ENCODE data around the gene VIL1. TPM values are rescaled to one million over a fixed set of nuclear protein-coding genes. Genes with fewer than 3 reads are reported as not detected.

The VIL1 gene
- total and polyA plus RNA-seq, 8 donors = 10.1 to 27.9 (median 13.3) TPM

DNA sequence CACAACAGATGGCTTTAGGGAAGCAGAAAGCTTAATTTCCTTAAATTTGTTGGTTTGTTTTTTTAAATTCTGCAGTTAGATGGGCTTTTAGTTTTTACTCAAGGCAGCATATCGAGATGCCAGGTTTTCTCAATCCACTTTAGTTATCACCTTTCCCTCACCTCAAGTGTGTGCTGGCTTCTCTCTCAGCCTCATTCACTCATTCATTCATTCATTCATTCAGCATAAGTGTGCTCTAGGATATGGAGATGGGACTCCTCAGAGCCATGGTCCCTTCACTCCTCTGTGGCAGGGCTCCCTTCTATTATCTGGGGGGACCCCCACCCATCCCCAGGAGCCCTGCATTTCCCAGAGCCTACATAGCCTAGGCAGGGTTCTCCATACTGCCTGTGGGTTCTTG is 19.0 kb downstream of the VIL1 start:
- intact Hi-C loops (cut with DNase I) = no loop called here
- H3K27me3 ChIP-seq = no peaks in the 10 kb centered on the region
- no peak for TF ChIP-seq CTCF (IDR thresholded peaks at IDR 0.05)
- WGBS, 2 donors = 84 to 95% methylated on average over 1 of the region's 1 CpG
- no peaks in the 10 kb centered on the region for H3K4me1 ChIP-seq
- no peak for ATAC-seq
- H3K36me3 ChIP-seq = peaks cover 0 to 18% (median 0%) of the 10 kb centered on the region in 3 donors
- H3K4me3 ChIP-seq = no peak overlapping the region
- no peaks in the 10 kb centered on the region for H3K9me3 ChIP-seq
- DNase-seq = no peak
- no peak for FAIRE-seq
- no peak overlapping the region for H3K27ac ChIP-seq

- intact Hi-C loops (cut with DNase I) = no loop called here
- ATAC-seq (no peak), FAIRE-seq (no peak), DNase-seq (no peak)
- no peaks in the 10 kb centered on the region for H3K4me1 ChIP-seq
- H3K27me3 ChIP-seq = no peaks in the 10 kb centered on the region
- peaks cover 0 to 20% (median 0%) of the 10 kb centered on the region in 3 donors for H3K36me3 ChIP-seq
- H3K27ac ChIP-seq = no peak overlapping the region
- no peak for TF ChIP-seq CTCF (IDR thresholded peaks at IDR 0.05)
- WGBS, 2 donors = 80 to 94% methylated on average over 4 of the region's 4 CpGs
- H3K9me3 ChIP-seq = no peaks in the 10 kb centered on the region
- no peak overlapping the region for H3K4me3 ChIP-seq
These were observed 19.7 kb downstream of the VIL1 start for GRCh38 chr2:218438596-218438995.

- Histone ChIP-seq H3K9me3 (no peaks in the 10 kb centered on the region), H3K36me3 (peaks cover 0 to 21% (median 0%) of the 10 kb centered on the region in 3 donors), H3K4me1 (peaks cover 0 to 4% (median 0%) of the 10 kb centered on the region in 3 donors), H3K27me3 (no peaks in the 10 kb centered on the region), H3K27ac (no peak overlapping the region), H3K4me3 (no peak overlapping the region)
- WGBS, 2 donors = 92 to 94% methylated on average over 7 of the region's 7 CpGs
- no peak for FAIRE-seq
- no peak for DNase-seq
- ATAC-seq = peak in 2 of 4 donors; percentile 29 to 40
- intact Hi-C loops (cut with DNase I) = no loop called here
- TF ChIP-seq CTCF (IDR thresholded peaks at IDR 0.05) = no peak
These were observed 25.9 kb downstream of the VIL1 start for GRCh38 chr2:218444692-218445357.

DNA sequence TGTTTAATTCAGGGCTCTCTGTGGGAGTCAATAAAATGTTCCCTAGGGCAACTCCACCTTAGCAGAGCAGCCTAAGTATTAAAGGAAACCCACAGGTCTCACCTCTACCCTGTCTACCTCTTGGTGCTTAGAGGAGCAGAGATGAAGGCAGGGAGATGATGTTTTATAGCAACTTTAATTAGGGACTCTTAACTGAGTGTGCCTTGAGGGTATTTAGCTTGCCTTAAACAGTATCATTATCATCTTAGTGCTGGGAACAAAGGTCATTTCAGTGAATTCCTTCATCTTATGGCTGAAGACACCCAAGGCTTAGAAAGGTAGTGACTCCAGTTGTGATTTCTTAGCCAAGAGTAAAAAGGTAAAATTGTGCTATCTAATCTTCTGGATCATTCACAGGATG is 26.7 kb downstream of the VIL1 start:
- intact Hi-C loops (cut with DNase I) = no loop called here
- Histone ChIP-seq H3K4me3 (no peak overlapping the region), H3K27me3 (no peaks in the 10 kb centered on the region), H3K4me1 (peaks cover 0 to 4% (median 0%) of the 10 kb centered on the region in 3 donors), H3K36me3 (peaks cover 0 to 21% (median 0%) of the 10 kb centered on the region in 3 donors), H3K27ac (no peak overlapping the region), H3K9me3 (no peaks in the 10 kb centered on the region)
- FAIRE-seq (no peak), DNase-seq (no peak), ATAC-seq (no peak)
- TF ChIP-seq CTCF (IDR thresholded peaks at IDR 0.05) = no peak

DNA sequence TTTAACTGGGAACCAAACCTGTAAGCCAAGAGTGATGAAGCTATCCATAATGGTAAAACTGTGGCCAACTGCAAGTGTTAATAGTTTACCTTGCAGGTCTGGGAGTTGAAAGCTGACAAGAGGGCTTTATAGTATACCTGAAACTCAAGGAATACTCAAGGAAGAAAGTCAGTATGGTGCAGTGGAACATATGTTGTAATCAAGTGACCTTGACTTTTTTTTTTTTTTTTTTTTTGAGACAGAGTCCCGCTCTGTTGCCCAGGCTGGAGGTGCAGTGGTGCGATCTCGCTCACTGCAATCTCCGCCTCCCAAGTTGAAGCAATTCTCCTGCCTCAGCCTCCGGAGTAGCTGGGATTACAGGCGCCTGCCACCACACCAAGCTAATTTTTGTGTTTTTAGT is 27.6 kb downstream of the VIL1 start:
- H3K4me1 ChIP-seq = peaks cover 0 to 4% (median 0%) of the 10 kb centered on the region in 3 donors
- intact Hi-C loops (cut with DNase I) = no loop called here
- no peaks in the 10 kb centered on the region for H3K27me3 ChIP-seq
- ATAC-seq (peak in 2 of 4 donors; percentile 55 to 60), DNase-seq (no peak), FAIRE-seq (no peak)
- no peak for TF ChIP-seq CTCF (IDR thresholded peaks at IDR 0.05)
- H3K4me3 ChIP-seq = no peak overlapping the region
- whole genome bisulfite sequencing, 2 donors = 75 to 85% methylated on average over 6 of the region's 6 CpGs
- no peak overlapping the region for H3K27ac ChIP-seq
- H3K9me3 ChIP-seq = no peaks in the 10 kb centered on the region
- peaks cover 0 to 14% (median 0%) of the 10 kb centered on the region in 3 donors for H3K36me3 ChIP-seq

All from pancreas (tissue), 10 donors.